Adrenal gland (tissue), 12 donors: ENCODE results near the gene KIF22. TPM values are rescaled to one million over a fixed set of nuclear protein-coding genes. Genes with fewer than 3 reads are reported as not detected.
"Not testable (repeated sequence)": the region's sequence is repeated elsewhere in the genome, so short reads cannot be mapped to it uniquely, and the experiment has no call there.

Experiments
- DNase-seq, 7 donors: peaks; one replicate each; pipeline ENCODE4 v3.0.0-alpha.2; 2019 to 2020
- H3K27ac ChIP-seq, 5 donors: fragments of 200-600 bp; sonication (generic) in 4 of 5; 1 replicate in 3 of 5; 2 replicates in 2 of 5; pipeline versions ENCODE4 v1.5.1 to v1.8.0; 2016 to 2020; ENCODE audit warnings: mild to moderate bottlenecking in 1 of 5
- H3K27me3 ChIP-seq: fragments of 200-600 bp; 2 replicates; pipeline ENCODE4 v1.8.0; 2021
- H3K36me3 ChIP-seq, 2 donors: fragments of 200-600 bp; replicated peaks in 1 of 2; 1 replicate in 1 of 2; 2 replicates in 1 of 2; pipeline versions ENCODE4 v1.5.1 to v1.8.0; 2018 to 2022
- H3K4me1 ChIP-seq, 2 donors: fragments of 200-600 bp; replicated peaks in 1 of 2; 1 replicate in 1 of 2; 2 replicates in 1 of 2; pipeline versions ENCODE4 v1.5.1 to v1.8.0; 2018 to 2021
- H3K4me3 ChIP-seq, 4 donors: fragments of 200-600 bp; sonication (generic) in 3 of 4; one replicate each; pipeline ENCODE4 v1.5.1; 2016 to 2018
- H3K9me3 ChIP-seq, 3 donors: fragments of 200-600 bp; sonication (generic) in 1 of 3; replicated peaks in 1 of 3; 1 replicate in 2 of 3; 2 replicates in 1 of 3; pipeline versions ENCODE4 v1.5.1 to v1.8.0; 2016 to 2021
- CTCF ChIP-seq, 6 experiments: fragments of 450-650 bp in 4 of 6; fragments of 200-600 bp in 2 of 6; sonication (generic) in 1 of 6; IDR thresholded peaks; 1 replicate in 5 of 6; 2 replicates in 1 of 6; pipeline versions ENCODE4 v1.5.1 to v1.8.0; 2016 to 2021; ENCODE audit warnings: antibody characterized with exemption in 6 of 6, mild to moderate bottlenecking in 2 of 6, moderate library complexity in 1 of 6
- POLR2A ChIP-seq, 2 donors: fragments of 450-650 bp; IDR thresholded peaks; one replicate each; pipeline ENCODE4 v1.6.1; 2017; ENCODE audit warnings: antibody characterized with exemption in 2 of 2, mild to moderate bottlenecking in 2 of 2, moderate library complexity in 1 of 2
- WGBS, 4 donors: extraction: QIAGEN DNeasy Blood & Tissue Kit in 2 of 4; methylation state at CpG; one replicate each; pipeline versions ENCODE4 v1.1.5 to v1.1.7; 2013 to 2017; 5-methylcytosine and 5-hydroxymethylcytosine counted together
- intact Hi-C, 2 donors: fragments of 100-400 bp; cut with DNase I; formaldehyde crosslinking; loops; one replicate each; pipeline versions ENCODE4 v1.14.1 to v1.15.0; 2022 to 2023
- polyA plus RNA-seq, 3 donors: library from polyadenylated mRNA; stranded (reverse); fragments of 200-250 nt in 2 of 3; fragments of 350-450 nt in 1 of 3; fragmentation: Illumina TruSeq in 1 of 3; extraction: RNeasy Lipid Tissue Mini Kit (QIAGEN cat#74804) in 1 of 3; gene quantifications; one replicate each; pipeline ENCODE4 v1.2.3, GENCODE V29; 2013 to 2014
- total RNA-seq, 9 donors: library from RNA; depleted of rRNA in 4 of 9; stranded (reverse); fragments of >200 nt in 4 of 9; fragments of 120-200 nt in 1 of 9; fragmentation: NEBNext Ultra II Directional in 1 of 9; extraction: Animal tissue kit (Norgen Biotek cat#: 25700) in 1 of 9; gene quantifications; one replicate each; pipeline versions ENCODE4 v1.1.0 to v1.2.4, GENCODE V29; 2013 to 2023
- donor health status: healthy with polysubstance abuse.
- donor health status: Bipolar disorder and iron deficiency.
- donor health status: DM: yes; HTN: yes; CAD: no.
- donor health status: DM: no; HTN: no; CAD: no.
- donor health status: DM: no; HTN: no; CAD: no.
- donor health status: DM: yes; HTN: yes; CAD: no.

The KIF22 gene
- total and polyA plus RNA-seq, 12 donors, result 8.8 to 127 (median 19.7) TPM

GRCh38 chr16:29770250-29770929 lies 20.2 kb upstream of the KIF22 start:
- TF ChIP-seq POLR2A (IDR thresholded peaks at IDR 0.05) (no peak), CTCF (IDR thresholded peaks at IDR 0.05) (no peak)
- no peaks in the 10 kb centered on the region for H3K27me3 ChIP-seq
- no peak for DNase-seq
- no peaks in the 10 kb centered on the region for H3K4me1 ChIP-seq
- intact Hi-C loops, result loop anchor here in 1 of 2 donors (10.0 kb wide), 1 partner anchor 76 kb away; no protein-coding TSS in a partner anchor
- H3K9me3 ChIP-seq, result no peaks in the 10 kb centered on the region
- WGBS, 4 donors, result 73 to 79% (median 76%) methylated on average over 7 of the region's 7 CpGs
- H3K4me3 ChIP-seq, result no peak overlapping the region
- no peaks in the 10 kb centered on the region for H3K36me3 ChIP-seq
- H3K27ac ChIP-seq, result no peak overlapping the region

- not testable (repeated sequence) for H3K9me3 ChIP-seq, H3K27me3 ChIP-seq, DNase-seq, H3K36me3 ChIP-seq, H3K4me3 ChIP-seq, H3K27ac ChIP-seq, H3K4me1 ChIP-seq
- intact Hi-C loops, result loop anchor here in 1 of 2 donors (10.0 kb wide), 1 partner anchor 78 kb away; no protein-coding TSS in a partner anchor
- 75 to 84% (median 79%) methylated on average over 6 to 7 of the region's 7 CpGs for WGBS, 4 donors
Measured at GRCh38 chr16:29772330-29772729, 18.2 kb upstream of the KIF22 start.

GRCh38 chr16:29774730-29775129 lies 15.8 kb upstream of the KIF22 start:
- no peak for DNase-seq
- H3K9me3 ChIP-seq, result no peaks in the 10 kb centered on the region
- WGBS, 4 donors, result 83 to 91% (median 85%) methylated on average over 5 of the region's 5 CpGs
- intact Hi-C loops, result loop anchor here in 1 of 2 donors (10.0 kb wide), 1 partner anchor 80 kb away; no protein-coding TSS in a partner anchor
- H3K4me1 ChIP-seq, result no peaks in the 10 kb centered on the region
- TF ChIP-seq CTCF (IDR thresholded peaks at IDR 0.05) (no peak), POLR2A (IDR thresholded peaks at IDR 0.05) (no peak)
- H3K27ac ChIP-seq, result no peak overlapping the region
- no peaks in the 10 kb centered on the region for H3K27me3 ChIP-seq
- H3K4me3 ChIP-seq, result no peak overlapping the region
- H3K36me3 ChIP-seq, result no peaks in the 10 kb centered on the region

GRCh38 chr16:29775742-29776408 lies 14.7 kb upstream of the KIF22 start:
- WGBS, 4 donors, result 61 to 71% (median 67%) methylated on average over 4 of the region's 4 CpGs
- intact Hi-C loops, result loop anchor here in 1 of 2 donors (10.0 kb wide), 1 partner anchor 81 kb away; no protein-coding TSS in a partner anchor

More at GRCh38 chr16:29775742-29776408, 14.7 kb upstream of the KIF22 start:
- Histone ChIP-seq H3K9me3 (no peaks in the 10 kb centered on the region), H3K4me3 (no peak overlapping the region), H3K27me3 (no peaks in the 10 kb centered on the region), H3K4me1 (no peaks in the 10 kb centered on the region), H3K27ac (no peak overlapping the region), H3K36me3 (no peaks in the 10 kb centered on the region)
- no peak for DNase-seq
- TF ChIP-seq CTCF (IDR thresholded peaks at IDR 0.05), result no peak
- no peak for TF ChIP-seq POLR2A (IDR thresholded peaks at IDR 0.05)
